Mesenchymal stem cell (in vitro differentiated cells and primary cell): ENCODE measurements around the gene PGLYRP2.
A peak's percentile ranks its signal among the peaks of the same experiment; 100 is the strongest.

Source experiments
- DNase-seq: peaks from one replicate; pipeline ENCODE4 v3.0.0-alpha.2; 2013
- H2AFZ ChIP-seq: one replicate; pipeline ENCODE4 v1.6.1; 2013; ENCODE audit warnings: low read depth, mild to moderate bottlenecking, control low read depth, inconsistent platforms, low read length, moderate library complexity
- H2AK5ac ChIP-seq: 2 replicates; pipeline ENCODE4 v1.6.1; 2013; ENCODE audit warnings: low read length, moderate library complexity, mild to moderate bottlenecking, inconsistent platforms; ENCODE audit not compliant: severe bottlenecking
- H2BK120ac ChIP-seq: one replicate; pipeline ENCODE4 v1.6.1; 2013; ENCODE audit warnings: low read depth, mild to moderate bottlenecking, inconsistent platforms, low read length, moderate library complexity
- H2BK12ac ChIP-seq, 2 experiments: one replicate each; pipeline ENCODE4 v1.6.1; 2013; ENCODE audit warnings: inconsistent platforms in 2 of 2, low read length in 2 of 2, mild to moderate bottlenecking in 2 of 2, moderate library complexity in 2 of 2, control low read depth in 1 of 2
- H2BK15ac ChIP-seq: one replicate; pipeline ENCODE4 v1.6.1; 2013; ENCODE audit warnings: mild to moderate bottlenecking, low read depth, inconsistent platforms; ENCODE audit not compliant: poor library complexity, severe bottlenecking
- H2BK5ac ChIP-seq: 2 replicates; pipeline ENCODE4 v1.6.1; 2013; ENCODE audit warnings: low read depth, mild to moderate bottlenecking, low read length, control low read depth, inconsistent platforms; ENCODE audit not compliant: poor library complexity, severe bottlenecking
- H3K14ac ChIP-seq, 2 experiments: one replicate each; pipeline ENCODE4 v1.6.1; 2013; ENCODE audit warnings: inconsistent platforms in 2 of 2, low read length in 2 of 2, control low read depth in 1 of 2, mild to moderate bottlenecking in 1 of 2, moderate library complexity in 1 of 2
- H3K18ac ChIP-seq, 2 experiments: one replicate each; pipeline ENCODE4 v1.6.1; 2013; ENCODE audit warnings: inconsistent platforms in 2 of 2, low read length in 2 of 2, control low read depth in 1 of 2, low read depth in 1 of 2, mild to moderate bottlenecking in 1 of 2
- H3K23ac ChIP-seq, 2 experiments: one replicate each; pipeline ENCODE4 v1.6.1; 2013; ENCODE audit warnings: inconsistent platforms in 2 of 2, low read length in 2 of 2, mild to moderate bottlenecking in 2 of 2, moderate library complexity in 2 of 2, control low read depth in 1 of 2
- H3K27ac ChIP-seq: 2 replicates; pipeline ENCODE4 v1.5.1; 2013; ENCODE audit warnings: mild to moderate bottlenecking, moderate library complexity, low read length, control low read depth, inconsistent platforms; ENCODE audit not compliant: poor library complexity, severe bottlenecking
- H3K27me3 ChIP-seq, 2 experiments: 2 replicates each; pipeline versions ENCODE4 v1.6.1 to v1.7.0; 2013; ENCODE audit warnings: low read length in 2 of 2, mild to moderate bottlenecking in 2 of 2, moderate library complexity in 2 of 2, control low read depth in 1 of 2, inconsistent platforms in 1 of 2; ENCODE audit not compliant: control insufficient read depth in 1 of 2, insufficient read depth in 1 of 2
- H3K36me3 ChIP-seq, 2 experiments: 2 replicates each; pipeline versions ENCODE4 v1.6.1 to v1.7.0; 2013; ENCODE audit warnings: low read length in 2 of 2, control low read depth in 1 of 2, inconsistent platforms in 1 of 2, low read depth in 1 of 2, mild to moderate bottlenecking in 1 of 2; ENCODE audit not compliant: insufficient read depth in 2 of 2, control insufficient read depth in 1 of 2
- H3K4ac ChIP-seq, 2 experiments: one replicate each; pipeline ENCODE4 v1.6.1; 2013; ENCODE audit warnings: inconsistent platforms in 2 of 2, low read length in 2 of 2, mild to moderate bottlenecking in 2 of 2, moderate library complexity in 2 of 2, control low read depth in 1 of 2, low read depth in 1 of 2
- H3K4me1 ChIP-seq: 2 replicates; pipeline ENCODE4 v1.6.1; 2013; ENCODE audit warnings: low read depth, low read length, control low read depth; ENCODE audit not compliant: control insufficient read depth, insufficient read depth
- H3K4me2 ChIP-seq: 2 replicates; pipeline ENCODE4 v1.6.1; 2013; ENCODE audit warnings: low read length, mild to moderate bottlenecking, inconsistent platforms; ENCODE audit not compliant: poor library complexity, severe bottlenecking
- H3K4me3 ChIP-seq, 2 experiments: 2 replicates each; pipeline versions ENCODE4 v1.5.1 to v1.7.0; 2013; ENCODE audit warnings: low read length in 2 of 2, mild to moderate bottlenecking in 2 of 2, control low read depth in 1 of 2, low read depth in 1 of 2; ENCODE audit not compliant: insufficient read depth in 1 of 2
- H3K79me1 ChIP-seq: replicated peaks from 2 replicates; pipeline ENCODE4 v1.6.1; 2013; ENCODE audit warnings: mild to moderate bottlenecking, control low read depth, low read length, inconsistent platforms; ENCODE audit not compliant: poor library complexity, severe bottlenecking
- H3K9ac ChIP-seq: 2 replicates; pipeline ENCODE4 v1.7.0; 2013; ENCODE audit warnings: mild to moderate bottlenecking, low read length, moderate library complexity
- H3K9me3 ChIP-seq: 2 replicates; pipeline ENCODE4 v1.7.0; 2013; ENCODE audit warnings: mild to moderate bottlenecking, low read length; ENCODE audit not compliant: control insufficient read depth
- H4K8ac ChIP-seq: one replicate; pipeline ENCODE4 v1.6.1; 2013; ENCODE audit warnings: inconsistent platforms, mild to moderate bottlenecking, low read length, moderate library complexity
- H4K91ac ChIP-seq: one replicate; pipeline ENCODE4 v1.6.1; 2013; ENCODE audit warnings: mild to moderate bottlenecking, low read length, inconsistent platforms
- WGBS: methylation state at CpG from one replicate; pipeline ENCODE4 v1.1.7; 2013; ENCODE audit warnings: mixed read lengths; 5-methylcytosine and 5-hydroxymethylcytosine counted together

The PGLYRP2 gene

GRCh38 chr19:15461694-15462093 is 17.6 kb downstream of the PGLYRP2 start:
- H3K4me2 ChIP-seq: no peak overlapping the region
- H4K91ac ChIP-seq: no peak overlapping the region
- no peak overlapping the region for H2AK5ac ChIP-seq
- peaks cover 8% of the 10 kb centered on the region for H3K4me1 ChIP-seq
- peaks cover 24 to 62% of the 10 kb centered on the region in 2 experiments for H3K27me3 ChIP-seq
- no peak overlapping the region for H2BK15ac ChIP-seq
- H2BK12ac ChIP-seq: no peak overlapping the region
- H3K9ac ChIP-seq: no peak overlapping the region
- H3K18ac ChIP-seq: no peak overlapping the region
- H4K8ac ChIP-seq: no peak overlapping the region
- H3K4ac ChIP-seq: no peak overlapping the region
- H3K36me3 ChIP-seq: no peaks in the 10 kb centered on the region
- H2BK120ac ChIP-seq: no peak overlapping the region
- no peaks in the 10 kb centered on the region for H3K9me3 ChIP-seq
- 81% methylated on average over 2 of the region's 2 CpGs for WGBS
- no peak overlapping the region for H2BK5ac ChIP-seq
- no peak overlapping the region for H3K14ac ChIP-seq
- no peak overlapping the region for H3K4me3 ChIP-seq
- no peaks in the 10 kb centered on the region for H3K79me1 ChIP-seq
- no peak overlapping the region for H2AFZ ChIP-seq
- H3K23ac ChIP-seq: no peak overlapping the region
- H3K27ac ChIP-seq: no peak overlapping the region
- DNase-seq: no peak

DNA sequence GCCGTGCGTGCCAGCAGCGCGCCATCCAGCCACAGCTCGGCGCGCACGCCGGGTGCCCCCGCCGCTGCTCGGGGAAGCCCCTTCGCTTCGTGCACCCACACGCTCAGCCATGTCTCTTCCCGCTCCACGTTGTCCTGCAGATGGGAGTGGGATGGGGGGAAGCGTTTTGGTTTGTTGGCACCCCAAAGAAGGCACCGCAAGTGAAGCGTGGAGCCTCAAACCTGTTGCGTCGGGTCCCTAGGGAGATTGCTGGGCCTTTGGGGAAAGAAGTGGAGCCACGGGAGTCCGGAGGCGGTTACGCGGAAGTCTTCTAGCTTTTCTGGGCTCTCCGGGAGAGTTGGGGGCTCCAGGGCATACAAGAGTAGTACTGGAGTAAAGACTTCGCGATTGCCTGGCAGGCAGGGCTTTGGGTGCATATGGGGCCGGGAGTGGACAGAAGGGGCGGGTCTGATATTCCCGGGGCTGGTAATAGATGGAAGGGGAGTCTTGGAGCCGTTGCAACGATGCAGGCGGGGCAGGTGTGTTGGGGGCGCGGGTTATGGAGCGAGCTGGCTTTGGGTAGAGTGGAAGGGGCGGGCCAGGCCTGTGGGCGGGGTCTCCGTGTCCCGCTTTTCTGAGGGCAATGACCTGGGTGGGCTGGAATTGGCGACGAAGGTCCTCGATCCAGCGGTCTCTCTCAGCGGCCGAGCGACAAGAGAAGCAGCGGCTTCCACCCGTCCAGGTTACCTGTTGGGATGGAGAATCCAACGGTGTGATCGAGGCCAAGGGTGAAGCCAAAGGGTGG is 21.4 kb downstream of the PGLYRP2 start:
- no peaks in the 10 kb centered on the region for H3K36me3 ChIP-seq
- no peak overlapping the region for H4K8ac ChIP-seq
- peaks cover 15% of the 10 kb centered on the region for H3K4me1 ChIP-seq
- H3K14ac ChIP-seq: no peak overlapping the region
- no peak overlapping the region for H3K4me3 ChIP-seq
- H2BK120ac ChIP-seq: no peak overlapping the region
- no peak overlapping the region for H3K4me2 ChIP-seq
- H3K79me1 ChIP-seq: no peaks in the 10 kb centered on the region
- 49% methylated on average over 38 of the region's 54 CpGs for WGBS
- no peak overlapping the region for H3K23ac ChIP-seq
- H2BK12ac ChIP-seq: no peak overlapping the region
- H4K91ac ChIP-seq: no peak overlapping the region
- H2BK5ac ChIP-seq: no peak overlapping the region
- no peak overlapping the region for H3K9ac ChIP-seq
- no peak for DNase-seq
- H2AFZ ChIP-seq: no peak overlapping the region
- no peaks in the 10 kb centered on the region for H3K9me3 ChIP-seq
- peaks cover 45 to 81% of the 10 kb centered on the region in 2 experiments for H3K27me3 ChIP-seq
- H2AK5ac ChIP-seq: no peak overlapping the region
- H3K27ac ChIP-seq: no peak overlapping the region
- H3K4ac ChIP-seq: no peak overlapping the region
- H3K18ac ChIP-seq: no peak overlapping the region
- H2BK15ac ChIP-seq: no peak overlapping the region

DNA sequence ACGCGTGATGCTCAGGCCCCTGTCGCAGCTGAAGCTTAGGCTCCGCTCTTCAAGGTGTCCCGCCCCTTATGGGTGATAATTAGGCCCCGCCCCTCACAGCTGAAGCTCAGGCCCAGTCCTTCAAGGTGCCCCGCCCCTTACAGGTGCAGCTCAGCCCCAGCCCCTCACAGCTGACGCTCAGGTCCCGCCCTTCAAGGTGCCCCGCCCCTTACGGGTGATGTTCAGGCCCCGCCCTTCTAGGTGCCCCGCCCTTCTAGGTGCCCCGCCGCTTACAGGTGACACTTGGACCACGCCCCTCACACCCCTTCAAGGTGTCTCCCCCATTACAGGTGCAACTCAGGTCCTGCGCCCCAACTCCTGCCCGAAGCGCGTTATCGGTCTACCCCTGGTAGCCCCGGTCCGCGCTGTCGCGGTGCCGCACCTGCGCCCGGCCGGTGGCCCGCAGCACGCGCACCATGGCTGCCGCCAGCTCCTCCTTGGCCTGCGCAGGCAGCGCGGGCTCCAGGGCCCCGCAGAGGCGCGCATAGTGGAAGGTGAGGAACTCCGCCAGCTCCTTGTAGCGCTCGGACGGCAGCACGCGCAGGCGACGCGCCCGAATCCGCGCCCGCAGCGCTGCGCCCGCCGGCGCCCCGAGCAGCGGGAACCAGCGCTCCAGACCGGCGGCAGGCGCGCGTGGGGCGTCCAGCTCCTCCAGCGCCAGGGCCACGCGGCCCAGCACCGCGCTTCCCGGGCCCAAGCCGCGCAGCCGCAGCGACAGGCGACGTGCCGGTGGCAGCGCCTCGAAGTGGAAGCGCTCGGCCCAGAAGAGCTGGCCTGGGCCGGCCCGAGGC is 22.2 kb downstream of the PGLYRP2 start:
- peaks cover 45 to 81% of the 10 kb centered on the region in 2 experiments for H3K27me3 ChIP-seq
- peaks cover 19% of the 10 kb centered on the region for H3K4me1 ChIP-seq
- H3K9me3 ChIP-seq: no peaks in the 10 kb centered on the region
- no peak overlapping the region for H3K4me2 ChIP-seq
- H2BK12ac ChIP-seq: no peak overlapping the region
- no peak overlapping the region for H3K4ac ChIP-seq
- H3K79me1 ChIP-seq: no peaks in the 10 kb centered on the region
- no peak overlapping the region for H2BK120ac ChIP-seq
- no peak overlapping the region for H3K27ac ChIP-seq
- H2BK5ac ChIP-seq: no peak overlapping the region
- H3K36me3 ChIP-seq: no peaks in the 10 kb centered on the region
- H4K8ac ChIP-seq: no peak overlapping the region
- no peak overlapping the region for H3K23ac ChIP-seq
- H3K18ac ChIP-seq: no peak overlapping the region
- no peak overlapping the region for H3K14ac ChIP-seq
- H2AK5ac ChIP-seq: no peak overlapping the region
- 4% methylated on average over 63 of the region's 86 CpGs for WGBS
- DNase-seq: no peak
- no peak overlapping the region for H4K91ac ChIP-seq
- H2BK15ac ChIP-seq: no peak overlapping the region
- H3K4me3 ChIP-seq: peak overlapping the region in 1 of 2 experiments; percentile 25
- H3K9ac ChIP-seq: no peak overlapping the region
- H2AFZ ChIP-seq: no peak overlapping the region

DNA sequence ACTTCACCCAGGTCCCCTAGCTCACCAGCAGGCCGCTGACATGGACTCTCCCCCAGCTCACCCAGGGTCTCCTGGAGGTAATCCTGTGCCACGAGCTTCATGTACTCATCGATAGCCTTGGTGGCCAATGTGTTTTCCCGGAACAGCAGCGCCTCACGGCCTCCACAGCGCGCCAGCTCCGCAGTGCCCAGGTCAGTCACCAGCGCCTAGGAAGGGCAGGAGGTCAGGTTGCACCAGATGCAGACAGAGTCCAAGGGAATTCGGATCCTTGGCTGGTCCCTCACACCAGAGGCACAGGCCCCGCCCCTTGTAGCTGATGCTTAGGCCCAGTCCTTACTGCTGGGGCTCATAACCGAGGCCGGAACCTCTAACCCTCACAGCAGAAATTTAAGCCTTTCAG is 22.9 kb downstream of the PGLYRP2 start:
- H3K9me3 ChIP-seq: no peaks in the 10 kb centered on the region
- H2AK5ac ChIP-seq: no peak overlapping the region
- peaks cover 45 to 75% of the 10 kb centered on the region in 2 experiments for H3K27me3 ChIP-seq
- H4K8ac ChIP-seq: no peak overlapping the region
- H3K14ac ChIP-seq: no peak overlapping the region
- no peak for DNase-seq
- peaks cover 19% of the 10 kb centered on the region for H3K4me1 ChIP-seq
- H3K23ac ChIP-seq: no peak overlapping the region
- no peak overlapping the region for H2AFZ ChIP-seq
- H3K4me3 ChIP-seq: no peak overlapping the region
- H2BK15ac ChIP-seq: no peak overlapping the region
- WGBS: 56% methylated on average over 14 of the region's 14 CpGs
- no peak overlapping the region for H2BK12ac ChIP-seq
- H3K4me2 ChIP-seq: no peak overlapping the region
- H3K4ac ChIP-seq: no peak overlapping the region
- no peak overlapping the region for H2BK5ac ChIP-seq
- no peak overlapping the region for H2BK120ac ChIP-seq
- no peak overlapping the region for H4K91ac ChIP-seq
- no peak overlapping the region for H3K9ac ChIP-seq
- no peaks in the 10 kb centered on the region for H3K36me3 ChIP-seq
- no peak overlapping the region for H3K18ac ChIP-seq
- H3K27ac ChIP-seq: no peak overlapping the region
- H3K79me1 ChIP-seq: no peaks in the 10 kb centered on the region
